H1 (cell line): ENCODE measurements around the gene ASTN2. TPM values are rescaled to one million over a fixed set of nuclear protein-coding genes. Genes with fewer than 3 reads are reported as not detected.

Source experiments
- BRCA1 ChIP-seq: IDR thresholded peaks from 2 replicates; pipeline ENCODE4 v1.6.1; 2012; ENCODE audit warnings: low read depth, low read length, improper control_type of control experiment
- CHD7 ChIP-seq: fragments of 300-600 bp; sonication (generic); IDR thresholded peaks from 2 replicates; pipeline ENCODE4 v1.7.1; 2012; ENCODE audit warnings: low read length, moderate library complexity, mild to moderate bottlenecking, inconsistent platforms; ENCODE audit not compliant: insufficient replicate concordance
- EZH2 ChIP-seq: fragments of 200-600 bp; sonication (generic); IDR thresholded peaks from 2 replicates; pipeline ENCODE4 v1.7.1; 2012; ENCODE audit warnings: low read depth, mild to moderate bottlenecking, moderate library complexity, low read length, inconsistent platforms; ENCODE audit not compliant: severe bottlenecking
- POU5F1 ChIP-seq: IDR thresholded peaks from 2 replicates; pipeline ENCODE4 v1.6.1; 2011; ENCODE audit warnings: low read depth, mild to moderate bottlenecking, low read length, moderate library complexity
- RBBP5 ChIP-seq: IDR thresholded peaks from 2 replicates; pipeline ENCODE4 v1.7.1; 2012; ENCODE audit warnings: low read depth, mild to moderate bottlenecking, inconsistent platforms, low read length, moderate library complexity, borderline replicate concordance
- RXRA ChIP-seq: IDR thresholded peaks from 2 replicates; pipeline ENCODE4 v1.6.1; 2011; ENCODE audit warnings: low read depth, mild to moderate bottlenecking, low read length, moderate library complexity; ENCODE audit not compliant: insufficient read depth
- SIN3A ChIP-seq, 2 experiments: IDR thresholded peaks in 1 of 2; conservative IDR thresholded peaks in 1 of 2; 2 replicates each; pipeline ENCODE4 v1.6.1; 2011 to 2012; ENCODE audit warnings: low read length in 2 of 2, improper control_type of control experiment in 1 of 2, low read depth in 1 of 2, mild to moderate bottlenecking in 1 of 2
- SIRT6 ChIP-seq: IDR thresholded peaks from one replicate; pipeline ENCODE4 v1.7.1; 2012; ENCODE audit warnings: low read length, inconsistent platforms
- SUZ12 ChIP-seq: fragments of 200-600 bp; sonication (generic); IDR thresholded peaks from 2 replicates; pipeline ENCODE4 v1.6.1; 2012; ENCODE audit warnings: mild to moderate bottlenecking, inconsistent platforms, low read length, moderate library complexity, mixed read lengths
- TAF1 ChIP-seq: IDR thresholded peaks from 2 replicates; pipeline ENCODE4 v1.6.1; 2011; ENCODE audit warnings: mild to moderate bottlenecking, low read depth, low read length
- ZNF274 ChIP-seq: IDR thresholded peaks from 2 replicates; pipeline ENCODE4 v1.7.0; 2012; ENCODE audit warnings: low read length, borderline replicate concordance; ENCODE audit errors: extremely low read depth
- polyA plus RNA-seq, 7 experiments: library from polyadenylated mRNA; depleted of rRNA in 3 of 7; stranded (reverse) in 5 of 7; unstranded in 2 of 7; fragments of >200 nt in 5 of 7; fragments of 200-250 nt in 2 of 7; gene quantifications; 1 replicate in 5 of 7; 2 replicates in 1 of 7; 4 replicates in 1 of 7; pipeline versions ENCODE4 v1.2.1 to v1.2.3, GENCODE V29; 2011 to 2013; ENCODE audit warnings: missing spikeins in 2 of 7, mixed read lengths in 2 of 7
- total RNA-seq: library from RNA; stranded (reverse); fragmentation: NEBNext Ultra II Directional; extraction: Animal tissue kit (Norgen Biotek cat#: 25700); gene quantifications from 2 replicates; pipeline ENCODE4 v1.2.1, GENCODE V29; 2021

The ASTN2 gene
- total and polyA plus RNA-seq, 2 of the 8 experiments (the other 6 are each of a cell fraction or from before 2014, with no cell fraction given), result 8.2 to 13.7 TPM

GRCh38 chr9:117415358-117415914 is 579 bp upstream of the ASTN2 start (continued):
- TF ChIP-seq CHD7 (no peak), ZNF274 (no peak), RXRA (no peak), SIN3A (conservative IDR thresholded peaks at IDR 0.05 in 1 of 2, IDR thresholded peaks at IDR 0.05 in 1 of 2; ENCODE audit: low read depth in 1 of 2, low read length in 2 of 2) (no peak), SUZ12 (0 out of 2 replicates have a peak, but pooled peaks have one; percentile 18), BRCA1 (no peak), SIRT6 (no peak), POU5F1 (no peak), EZH2 (no peak), RBBP5 (no peak), TAF1 (no peak)
